Measurements from ENCODE around the gene SH3RF2. TPM values are rescaled to one million over a fixed set of nuclear protein-coding genes. Genes with fewer than 3 reads are reported as not detected.

SH3RF2 gene
- total and polyA plus RNA-seq, 7 experiments from 2014 or later, result 0.22 to 0.61 TPM; not detected in 5

DNA sequence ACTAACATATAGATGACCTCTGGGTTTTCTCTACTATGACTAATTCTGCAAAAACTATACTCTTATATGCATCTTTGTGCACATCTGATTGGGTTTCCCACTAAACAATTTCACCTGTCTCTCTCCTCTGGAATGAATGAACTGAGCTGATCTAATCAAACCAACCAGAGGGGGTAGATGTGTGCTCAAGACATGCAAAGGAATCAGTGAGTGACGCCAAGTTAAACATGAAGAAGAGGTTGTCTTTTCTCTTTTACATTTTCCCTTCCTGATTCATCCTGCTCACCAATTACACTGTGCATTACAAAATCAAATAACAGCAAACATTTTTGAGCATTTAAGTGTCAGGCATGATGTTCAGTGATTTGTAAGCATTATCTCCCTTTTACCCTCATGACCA lies 34.0 kb upstream of the SH3RF2 start:
- DNase-seq (no peak), ATAC-seq (no peak)
- Mint-ChIP-seq H3K36me3 (no peaks in the 10 kb centered on the region), H3K27me3 (peaks cover 0 to 23% (median 6%) of the 10 kb centered on the region in 5 donors), H3K4me1 (no peaks in the 10 kb centered on the region), H3K4me3 (no peak overlapping the region), H3K9me3 (peaks cover 0 to 18% (median 6%) of the 10 kb centered on the region in 11 donors), H3K27ac (no peak overlapping the region)
- no peaks in the 10 kb centered on the region for H3K9me3 ChIP-seq (ENCODE audit: control insufficient read depth in 2 of 3, low read length in 3 of 3)
- H3K27ac ChIP-seq (ENCODE audit: low read depth, low read length), result no peak overlapping the region
- intact Hi-C loops (cut with micrococcal nuclease), result no loop called here
- no peaks in the 10 kb centered on the region for H3K36me3 ChIP-seq (ENCODE audit: control insufficient read depth in 2 of 3, insufficient read depth in 3 of 3, low read length in 3 of 3)
- no peaks in the 10 kb centered on the region for H3K4me1 ChIP-seq (ENCODE audit: control insufficient read depth in 2 of 2, insufficient read depth in 2 of 2, low read length in 2 of 2)
- ChIA-PET CTCF (no interaction called here), POLR2A (no interaction called here)
- H3K4me3 ChIP-seq (ENCODE audit: low read length), result no peak overlapping the region
- no peaks in the 10 kb centered on the region for H3K27me3 ChIP-seq (ENCODE audit: control insufficient read depth in 2 of 2, insufficient read depth in 2 of 2, low read length in 2 of 2)

DNA sequence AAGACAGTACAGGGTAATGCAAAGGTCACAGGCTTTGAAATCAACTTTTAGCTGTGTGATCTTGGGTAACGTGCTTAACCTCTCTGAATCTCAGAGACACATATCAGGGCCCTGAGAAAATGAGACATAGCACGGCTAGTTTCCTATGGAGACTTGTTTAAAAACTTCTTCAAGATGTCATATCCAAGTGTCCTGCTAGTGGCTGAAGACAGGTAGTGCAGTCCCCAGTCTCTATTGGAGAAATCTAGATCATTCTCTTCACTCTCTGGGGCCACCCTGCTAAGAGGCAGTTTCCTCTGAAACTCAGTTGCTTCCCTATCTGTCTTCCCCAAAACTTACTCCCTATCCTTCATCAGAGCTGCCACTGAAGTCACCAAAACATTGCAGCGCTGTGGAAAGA lies 33.3 kb upstream of the SH3RF2 start:
- ChIA-PET CTCF (no interaction called here), POLR2A (no interaction called here)
- ATAC-seq (no peak), DNase-seq (no peak)
- intact Hi-C loops (cut with micrococcal nuclease), result no loop called here
- peaks cover 0 to 25% (median 9%) of the 10 kb centered on the region in 5 donors for H3K27me3 Mint-ChIP-seq
- H3K4me3 Mint-ChIP-seq, result no peak overlapping the region
- no peaks in the 10 kb centered on the region for H3K36me3 Mint-ChIP-seq
- Histone ChIP-seq H3K9me3 (ENCODE audit: control insufficient read depth in 2 of 3, low read length in 3 of 3) (no peaks in the 10 kb centered on the region), H3K27ac (ENCODE audit: low read depth, low read length) (no peak overlapping the region), H3K27me3 (ENCODE audit: control insufficient read depth in 2 of 2, insufficient read depth in 2 of 2, low read length in 2 of 2) (no peaks in the 10 kb centered on the region), H3K4me1 (ENCODE audit: control insufficient read depth in 2 of 2, insufficient read depth in 2 of 2, low read length in 2 of 2) (no peaks in the 10 kb centered on the region), H3K36me3 (ENCODE audit: control insufficient read depth in 2 of 3, insufficient read depth in 3 of 3, low read length in 3 of 3) (no peaks in the 10 kb centered on the region), H3K4me3 (ENCODE audit: low read length) (no peak overlapping the region)
- H3K9me3 Mint-ChIP-seq, result peaks cover 0 to 14% (median 5%) of the 10 kb centered on the region in 11 donors
- no peak overlapping the region for H3K27ac Mint-ChIP-seq
- no peaks in the 10 kb centered on the region for H3K4me1 Mint-ChIP-seq

DNA sequence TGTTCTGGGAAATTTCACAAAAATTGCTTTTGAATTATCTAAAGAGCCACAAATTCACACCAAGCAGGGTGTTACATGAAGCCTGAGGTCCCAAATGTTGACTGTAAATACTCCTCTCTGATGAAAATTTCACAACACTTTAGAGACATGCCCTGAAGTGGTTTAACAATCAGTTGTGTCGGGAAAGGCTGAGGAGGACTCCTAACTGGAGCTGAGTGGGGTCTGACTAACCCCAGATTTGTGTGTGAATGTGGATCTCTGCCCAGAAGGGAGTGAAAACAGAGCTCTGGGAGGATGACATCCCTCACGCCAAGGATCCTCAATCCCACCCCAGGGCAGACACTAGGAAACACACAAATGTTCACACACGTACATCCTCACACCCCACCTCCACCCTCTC lies 32.5 kb upstream of the SH3RF2 start:
- Mint-ChIP-seq H3K27ac (no peak overlapping the region), H3K4me1 (no peaks in the 10 kb centered on the region), H3K27me3 (peaks cover 0 to 28% (median 5%) of the 10 kb centered on the region in 5 donors), H3K36me3 (no peaks in the 10 kb centered on the region), H3K4me3 (no peak overlapping the region), H3K9me3 (peaks cover 0 to 11% (median 5%) of the 10 kb centered on the region in 11 donors)
- ATAC-seq (no peak), DNase-seq (no peak)
- CTCF ChIA-PET, result no interaction called here
- H3K27me3 ChIP-seq (ENCODE audit: control insufficient read depth in 2 of 2, insufficient read depth in 2 of 2, low read length in 2 of 2), result no peaks in the 10 kb centered on the region
- H3K27ac ChIP-seq (ENCODE audit: low read depth, low read length), result no peak overlapping the region
- intact Hi-C loops (cut with micrococcal nuclease), result no loop called here
- no peaks in the 10 kb centered on the region for H3K36me3 ChIP-seq (ENCODE audit: control insufficient read depth in 2 of 3, insufficient read depth in 3 of 3, low read length in 3 of 3)
- POLR2A ChIA-PET, result no interaction called here
- H3K4me3 ChIP-seq (ENCODE audit: low read length), result no peak overlapping the region
- H3K4me1 ChIP-seq (ENCODE audit: control insufficient read depth in 2 of 2, insufficient read depth in 2 of 2, low read length in 2 of 2), result no peaks in the 10 kb centered on the region
- H3K9me3 ChIP-seq (ENCODE audit: control insufficient read depth in 2 of 3, low read length in 3 of 3), result no peaks in the 10 kb centered on the region

DNA sequence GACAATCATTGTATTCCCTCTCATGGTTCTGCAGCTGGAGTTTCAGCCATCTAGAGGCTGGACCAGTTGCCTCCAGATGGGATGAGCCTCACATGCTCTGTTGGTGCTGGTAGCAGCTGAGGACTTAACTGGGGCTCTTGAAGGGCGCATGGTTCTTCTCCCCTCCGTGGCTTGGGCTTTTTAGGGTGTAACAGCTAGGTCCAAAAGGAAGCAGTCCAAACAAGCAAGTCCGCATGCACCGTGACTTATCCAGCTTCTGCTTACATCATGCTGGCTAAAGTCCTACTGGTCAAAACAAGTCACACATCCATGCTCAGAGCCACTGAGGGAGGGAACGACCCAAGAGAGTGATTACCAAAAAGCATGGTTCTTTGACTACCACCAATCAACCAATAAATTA lies 31.6 kb upstream of the SH3RF2 start:
- Mint-ChIP-seq H3K4me1 (no peaks in the 10 kb centered on the region), H3K4me3 (no peak overlapping the region), H3K27me3 (peaks cover 0 to 28% (median 5%) of the 10 kb centered on the region in 5 donors), H3K36me3 (no peaks in the 10 kb centered on the region), H3K27ac (no peak overlapping the region), H3K9me3 (peaks cover 0 to 9% (median 6%) of the 10 kb centered on the region in 11 donors)
- no peak overlapping the region for H3K4me3 ChIP-seq (ENCODE audit: low read length)
- H3K27ac ChIP-seq (ENCODE audit: low read depth, low read length), result no peak overlapping the region
- intact Hi-C loops (cut with micrococcal nuclease), result no loop called here
- no peaks in the 10 kb centered on the region for H3K36me3 ChIP-seq (ENCODE audit: control insufficient read depth in 2 of 3, insufficient read depth in 3 of 3, low read length in 3 of 3)
- H3K9me3 ChIP-seq (ENCODE audit: control insufficient read depth in 2 of 3, low read length in 3 of 3), result no peaks in the 10 kb centered on the region
- no peaks in the 10 kb centered on the region for H3K4me1 ChIP-seq (ENCODE audit: control insufficient read depth in 2 of 2, insufficient read depth in 2 of 2, low read length in 2 of 2)
- DNase-seq (no peak), ATAC-seq (no peak)
- POLR2A ChIA-PET, result no interaction called here
- H3K27me3 ChIP-seq (ENCODE audit: control insufficient read depth in 2 of 2, insufficient read depth in 2 of 2, low read length in 2 of 2), result no peaks in the 10 kb centered on the region
- CTCF ChIA-PET, result no interaction called here

DNA sequence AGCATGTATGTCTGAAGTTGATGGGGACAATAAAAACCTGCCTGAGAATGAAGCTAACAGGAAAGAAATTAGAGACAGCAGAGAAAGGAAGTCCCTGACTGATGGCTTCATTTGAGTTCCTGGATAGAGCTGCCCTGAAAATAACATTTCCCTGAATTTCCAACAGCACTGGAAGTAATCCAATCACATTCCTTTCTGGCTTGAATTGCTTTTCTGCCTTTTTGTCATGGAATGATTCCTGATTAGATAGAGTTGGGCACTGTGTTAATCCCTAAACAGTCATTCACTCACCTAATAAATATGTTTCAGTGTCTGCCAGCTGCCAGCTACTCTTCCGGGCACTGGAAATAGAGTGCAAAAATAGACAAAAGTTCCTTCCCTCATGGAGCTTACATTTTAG lies 30.0 kb upstream of the SH3RF2 start:
- ChIA-PET POLR2A (no interaction called here), CTCF (no interaction called here)
- intact Hi-C loops (cut with micrococcal nuclease), result no loop called here
- no peaks in the 10 kb centered on the region for H3K4me1 ChIP-seq (ENCODE audit: control insufficient read depth in 2 of 2, insufficient read depth in 2 of 2, low read length in 2 of 2)
- ATAC-seq, result no peak
- no peak overlapping the region for H3K4me3 Mint-ChIP-seq
- DNase-seq, result no peak
- no peak overlapping the region for H3K27ac ChIP-seq (ENCODE audit: low read depth, low read length)
- H3K4me1 Mint-ChIP-seq, result no peaks in the 10 kb centered on the region
- H3K36me3 Mint-ChIP-seq, result no peaks in the 10 kb centered on the region
- H3K27ac Mint-ChIP-seq, result no peak overlapping the region
- no peaks in the 10 kb centered on the region for H3K9me3 ChIP-seq (ENCODE audit: control insufficient read depth in 2 of 3, low read length in 3 of 3)
- no peak overlapping the region for H3K4me3 ChIP-seq (ENCODE audit: low read length)
- H3K27me3 ChIP-seq (ENCODE audit: control insufficient read depth in 2 of 2, insufficient read depth in 2 of 2, low read length in 2 of 2), result no peaks in the 10 kb centered on the region
- H3K36me3 ChIP-seq (ENCODE audit: control insufficient read depth in 2 of 3, insufficient read depth in 3 of 3, low read length in 3 of 3), result no peaks in the 10 kb centered on the region
- peaks cover 0 to 32% (median 5%) of the 10 kb centered on the region in 5 donors for H3K27me3 Mint-ChIP-seq
- H3K9me3 Mint-ChIP-seq, result peaks cover 0 to 7% (median 0%) of the 10 kb centered on the region in 11 donors

DNA sequence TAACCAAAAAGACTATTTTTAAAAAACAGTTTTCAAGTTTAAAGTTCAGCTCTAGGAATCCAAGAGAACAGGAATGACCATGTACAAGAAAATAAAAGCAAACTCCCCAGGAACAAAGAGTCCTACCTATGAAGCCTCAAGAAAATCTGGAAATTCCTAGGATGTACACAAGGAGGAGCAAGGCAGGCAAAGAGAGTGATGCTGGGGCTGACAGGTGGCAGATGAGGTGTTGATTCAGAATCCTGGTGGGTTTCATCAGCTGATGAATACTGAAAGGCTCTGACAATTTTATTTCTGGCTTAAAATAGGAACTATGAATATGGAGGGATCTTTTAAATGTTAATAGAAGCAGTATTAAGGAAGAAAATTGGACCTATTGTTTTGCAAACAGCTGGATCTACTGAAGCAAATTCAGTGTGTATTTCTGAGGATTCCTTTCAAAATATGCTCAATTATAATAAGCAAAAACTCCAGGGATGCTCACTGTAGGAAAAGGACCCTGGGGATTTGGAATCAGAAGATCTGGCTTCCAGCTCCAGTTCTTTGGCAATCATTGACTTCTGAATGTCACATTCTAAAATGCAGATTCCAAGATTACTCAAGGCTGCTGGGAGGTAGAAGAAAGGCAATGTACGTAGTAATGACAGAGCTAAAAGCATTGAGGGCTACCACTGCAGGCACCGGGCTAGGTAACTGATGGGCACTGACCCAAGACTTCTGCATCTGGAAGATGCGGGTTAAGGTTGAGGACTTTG lies 28.0 kb upstream of the SH3RF2 start:
- no peaks in the 10 kb centered on the region for H3K27me3 ChIP-seq (ENCODE audit: control insufficient read depth in 2 of 2, insufficient read depth in 2 of 2, low read length in 2 of 2)
- H3K36me3 Mint-ChIP-seq, result no peaks in the 10 kb centered on the region
- peaks cover 0 to 32% (median 5%) of the 10 kb centered on the region in 5 donors for H3K27me3 Mint-ChIP-seq
- no peaks in the 10 kb centered on the region for H3K36me3 ChIP-seq (ENCODE audit: control insufficient read depth in 2 of 3, insufficient read depth in 3 of 3, low read length in 3 of 3)
- no peak overlapping the region for H3K4me3 Mint-ChIP-seq
- no peak for ATAC-seq
- no peaks in the 10 kb centered on the region for H3K4me1 ChIP-seq (ENCODE audit: control insufficient read depth in 2 of 2, insufficient read depth in 2 of 2, low read length in 2 of 2)
- intact Hi-C loops (cut with micrococcal nuclease), result no loop called here
- H3K9me3 Mint-ChIP-seq, result peaks cover 0 to 7% (median 0%) of the 10 kb centered on the region in 11 donors
- POLR2A ChIA-PET, result no interaction called here
- H3K9me3 ChIP-seq (ENCODE audit: control insufficient read depth in 2 of 3, low read length in 3 of 3), result no peaks in the 10 kb centered on the region
- CTCF ChIA-PET, result no interaction called here
- H3K27ac Mint-ChIP-seq, result no peak overlapping the region
- no peaks in the 10 kb centered on the region for H3K4me1 Mint-ChIP-seq
- DNase-seq, result no peak
- no peak overlapping the region for H3K4me3 ChIP-seq (ENCODE audit: low read length)
- H3K27ac ChIP-seq (ENCODE audit: low read depth, low read length), result no peak overlapping the region

DNA sequence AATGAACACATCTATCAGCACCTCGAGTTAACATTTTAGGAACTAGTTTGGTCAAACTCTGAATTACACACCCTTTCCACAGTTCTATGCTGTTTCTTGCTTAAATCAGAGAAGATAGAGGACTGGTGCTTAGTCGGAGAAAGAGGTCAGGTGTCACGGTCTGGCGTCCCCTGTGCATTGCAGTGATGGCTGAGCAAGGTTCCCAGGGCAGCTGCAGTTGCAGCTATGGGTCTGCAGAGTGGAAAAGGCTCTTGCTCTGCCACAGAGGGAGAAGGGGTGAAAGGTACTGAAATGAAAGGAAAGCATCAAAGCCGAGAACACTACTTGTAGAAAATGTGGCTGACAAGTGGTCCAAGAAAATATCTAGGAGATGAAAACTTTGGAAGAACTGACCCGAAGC lies 25.2 kb upstream of the SH3RF2 start:
- Histone ChIP-seq H3K4me1 (ENCODE audit: control insufficient read depth in 2 of 2, insufficient read depth in 2 of 2, low read length in 2 of 2) (no peaks in the 10 kb centered on the region), H3K27me3 (ENCODE audit: control insufficient read depth in 2 of 2, insufficient read depth in 2 of 2, low read length in 2 of 2) (no peaks in the 10 kb centered on the region), H3K27ac (ENCODE audit: low read depth, low read length) (no peak overlapping the region), H3K4me3 (ENCODE audit: low read length) (no peak overlapping the region), H3K9me3 (ENCODE audit: control insufficient read depth in 2 of 3, low read length in 3 of 3) (no peaks in the 10 kb centered on the region), H3K36me3 (ENCODE audit: control insufficient read depth in 2 of 3, insufficient read depth in 3 of 3, low read length in 3 of 3) (no peaks in the 10 kb centered on the region)
- peaks cover 0 to 17% (median 5%) of the 10 kb centered on the region in 5 donors for H3K27me3 Mint-ChIP-seq
- POLR2A ChIA-PET, result no interaction called here
- H3K9me3 Mint-ChIP-seq, result peaks cover 0 to 7% (median 0%) of the 10 kb centered on the region in 11 donors
- intact Hi-C loops (cut with micrococcal nuclease), result no loop called here
- CTCF ChIA-PET, result no interaction called here
- peaks cover 0 to 3% (median 0%) of the 10 kb centered on the region in 7 donors for H3K4me1 Mint-ChIP-seq
- DNase-seq (no peak), ATAC-seq (no peak)
- no peak overlapping the region for H3K27ac Mint-ChIP-seq
- no peak overlapping the region for H3K4me3 Mint-ChIP-seq
- no peaks in the 10 kb centered on the region for H3K36me3 Mint-ChIP-seq

All from naive thymus-derived CD4-positive, alpha-beta T cell (primary cell).